Lung (tissue), 12 donors: ENCODE measurements around the gene TSPAN18. TPM values are rescaled to one million over a fixed set of nuclear protein-coding genes. Genes with fewer than 3 reads are reported as not detected.

Source experiments
- ATAC-seq: fragments of 200-7000 bp; cut with Tn5 transposase; one replicate; pipeline ENCODE4 v1.9.1; 2020; ENCODE audit warnings: moderate number of reproducible peaks; ENCODE audit not compliant: insufficient read depth, low FRiP score
- DNase-seq, 3 donors: peaks; one replicate each; pipeline ENCODE4 v3.0.0-alpha.2; 2013 to 2017
- H3K27ac ChIP-seq, 2 donors: one replicate each; pipeline ENCODE4 v1.5.1; 2013; ENCODE audit warnings: mild to moderate bottlenecking in 2 of 2, moderate library complexity in 2 of 2, control low read depth in 1 of 2, inconsistent platforms in 1 of 2, low read depth in 1 of 2, low read length in 1 of 2
- H3K27me3 ChIP-seq, 3 donors: one replicate each; pipeline ENCODE4 v1.5.1; 2013; ENCODE audit warnings: low read length in 2 of 3; ENCODE audit not compliant: control insufficient read depth in 3 of 3, insufficient read depth in 3 of 3
- H3K36me3 ChIP-seq, 4 donors: one replicate each; pipeline ENCODE4 v1.5.1; 2013; ENCODE audit warnings: low read length in 4 of 4, mild to moderate bottlenecking in 1 of 4, moderate library complexity in 1 of 4; ENCODE audit not compliant: control insufficient read depth in 4 of 4, insufficient read depth in 4 of 4
- H3K4me1 ChIP-seq, 5 donors: one replicate each; pipeline ENCODE4 v1.5.1; 2013; ENCODE audit warnings: low read length in 5 of 5, mild to moderate bottlenecking in 2 of 5, moderate library complexity in 1 of 5; ENCODE audit not compliant: control insufficient read depth in 5 of 5, insufficient read depth in 5 of 5
- H3K4me3 ChIP-seq: one replicate; pipeline ENCODE4 v1.5.1; 2013; ENCODE audit warnings: mild to moderate bottlenecking, control low read depth, moderate library complexity
- H3K9ac ChIP-seq, 2 donors: one replicate each; pipeline ENCODE4 v1.5.1; 2013; ENCODE audit warnings: low read length in 2 of 2, control low read depth in 1 of 2; ENCODE audit not compliant: insufficient read depth in 1 of 2
- H3K9me3 ChIP-seq, 4 donors: one replicate each; pipeline ENCODE4 v1.5.1; 2013; ENCODE audit warnings: low read length in 3 of 4, mild to moderate bottlenecking in 1 of 4, moderate library complexity in 1 of 4; ENCODE audit not compliant: control insufficient read depth in 4 of 4, insufficient read depth in 3 of 4
- CTCF ChIP-seq: IDR thresholded peaks from 2 replicates; pipeline ENCODE4 v1.5.1; 2012; ENCODE audit warnings: mild to moderate bottlenecking; ENCODE audit errors: control extremely low read depth, extremely low read depth
- WGBS, 2 donors: extraction: QIAGEN DNeasy Blood & Tissue Kit; methylation state at CpG; one replicate each; pipeline ENCODE4 v1.1.7; 2013; 5-methylcytosine and 5-hydroxymethylcytosine counted together
- polyA plus RNA-seq, 2 donors: library from polyadenylated mRNA; stranded (reverse); fragments of 200-250 nt; gene quantifications; one replicate each; pipeline ENCODE4 v1.2.1, GENCODE V29; 2013
- total RNA-seq, 2 donors: library from RNA; depleted of rRNA in 1 of 2; stranded (reverse); fragments of >200 nt in 1 of 2; gene quantifications; one replicate each; pipeline ENCODE4 v1.2.1, GENCODE V29; 2014 to 2021
- donor health status: control.
- donor health status: control.
- donor health status: Bipolar disorder and iron deficiency.
- donor health status: healthy.
- donor health status: DM: yes; HTN: yes; CAD: no.

Gene TSPAN18
- total and polyA plus RNA-seq, 4 donors = 8.3 to 40.7 (median 21.4) TPM

DNA sequence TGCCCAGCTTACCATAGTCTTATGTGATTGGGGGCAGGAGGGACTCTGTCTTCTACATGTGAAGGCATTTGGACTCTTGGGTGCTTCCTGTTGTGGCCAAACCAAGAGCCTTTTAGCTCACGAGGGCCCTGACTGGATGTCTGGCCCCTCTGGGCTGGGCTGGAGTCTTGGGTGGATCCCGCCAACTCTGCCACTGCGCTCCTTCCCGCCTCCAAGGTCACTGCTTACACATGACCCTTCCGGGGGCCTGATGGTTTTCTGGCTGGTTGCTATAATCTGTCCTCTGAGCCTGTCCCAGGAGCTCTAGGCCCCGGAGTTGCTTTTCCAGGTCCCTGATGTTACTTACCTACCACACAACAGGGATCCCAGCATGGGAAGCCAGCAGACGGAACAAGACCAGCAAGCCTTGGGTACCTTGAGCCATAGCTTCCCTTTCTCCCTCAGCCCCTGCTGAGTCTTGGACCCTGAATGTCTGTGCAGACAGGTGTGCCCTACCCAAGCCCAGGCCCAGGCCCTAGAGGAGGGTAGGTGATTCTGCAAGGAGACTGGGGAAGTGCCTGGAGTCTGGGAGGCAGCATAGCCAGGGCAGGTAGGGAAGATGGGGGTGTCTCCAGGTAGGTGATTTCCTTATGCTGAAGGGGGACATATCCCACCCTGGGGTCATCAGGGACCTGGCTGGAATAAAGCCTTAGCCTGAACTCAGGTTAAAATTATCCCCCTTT is 100.3 kb downstream of the TSPAN18 start:
- no peak for DNase-seq
- Histone ChIP-seq H3K9me3 (peaks cover 0 to 5% (median 0%) of the 10 kb centered on the region in 4 donors), H3K36me3 (no peaks in the 10 kb centered on the region), H3K4me1 (peaks cover 0 to 5% (median 0%) of the 10 kb centered on the region in 5 donors), H3K27me3 (no peaks in the 10 kb centered on the region), H3K4me3 (no peak overlapping the region), H3K9ac (no peak overlapping the region), H3K27ac (no peak overlapping the region)
- TF ChIP-seq CTCF = no peak
- WGBS, 2 donors = 71 to 78% methylated on average over 7 of the region's 7 CpGs
- no peak for ATAC-seq

GRCh38 chr11:44828296-44828695 is 101.5 kb downstream of the TSPAN18 start:
- no peak overlapping the region for H3K9ac ChIP-seq
- peaks cover 0 to 5% (median under 1%) of the 10 kb centered on the region in 5 donors for H3K4me1 ChIP-seq
- H3K27me3 ChIP-seq = no peaks in the 10 kb centered on the region
- H3K27ac ChIP-seq = no peak overlapping the region
- ATAC-seq (no peak), DNase-seq (no peak)
- 96 to 98% methylated on average over 5 of the region's 5 CpGs for WGBS, 2 donors
- H3K9me3 ChIP-seq = peaks cover 0 to 2% (median 0%) of the 10 kb centered on the region in 4 donors
- no peak for TF ChIP-seq CTCF
- no peaks in the 10 kb centered on the region for H3K36me3 ChIP-seq
- H3K4me3 ChIP-seq = no peak overlapping the region

DNA sequence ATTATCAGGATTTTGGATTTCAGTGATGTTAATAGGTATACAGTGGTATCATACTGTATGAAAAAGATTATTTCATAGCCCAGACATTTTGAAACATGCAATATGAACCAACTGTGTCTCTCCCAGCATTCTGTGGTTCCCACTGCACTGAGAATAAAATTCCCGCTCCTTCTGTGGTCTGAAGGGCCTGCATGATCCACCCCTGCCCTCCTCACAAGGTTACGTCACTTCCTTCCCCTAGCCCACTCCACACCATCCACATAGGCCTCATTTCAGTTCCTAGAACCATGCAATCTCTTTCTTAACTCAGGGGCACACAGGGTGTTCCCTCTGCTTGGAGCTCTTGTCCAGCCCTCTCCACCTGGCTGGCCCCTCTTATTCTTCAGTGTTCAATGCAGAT is 103.1 kb downstream of the TSPAN18 start:
- no peak for DNase-seq
- H3K9ac ChIP-seq = no peak overlapping the region
- TF ChIP-seq CTCF = no peak
- H3K27me3 ChIP-seq = no peaks in the 10 kb centered on the region
- H3K9me3 ChIP-seq = no peaks in the 10 kb centered on the region
- H3K36me3 ChIP-seq = no peaks in the 10 kb centered on the region
- H3K4me1 ChIP-seq = peaks cover 0 to 16% (median 4%) of the 10 kb centered on the region in 5 donors
- no peak overlapping the region for H3K4me3 ChIP-seq
- WGBS, 2 donors = 40 to 71% methylated on average over 2 of the region's 2 CpGs
- H3K27ac ChIP-seq = no peak overlapping the region
- ATAC-seq = no peak
